CD4-positive, alpha-beta T cell treated with Interferon gamma for 1 hour (primary cell): ENCODE results near the gene ZNF358.

Experiments
- DNase-seq: peaks from one replicate; pipeline ENCODE4 v3.0.0-alpha.2; 2020

ZNF358 gene

DNA sequence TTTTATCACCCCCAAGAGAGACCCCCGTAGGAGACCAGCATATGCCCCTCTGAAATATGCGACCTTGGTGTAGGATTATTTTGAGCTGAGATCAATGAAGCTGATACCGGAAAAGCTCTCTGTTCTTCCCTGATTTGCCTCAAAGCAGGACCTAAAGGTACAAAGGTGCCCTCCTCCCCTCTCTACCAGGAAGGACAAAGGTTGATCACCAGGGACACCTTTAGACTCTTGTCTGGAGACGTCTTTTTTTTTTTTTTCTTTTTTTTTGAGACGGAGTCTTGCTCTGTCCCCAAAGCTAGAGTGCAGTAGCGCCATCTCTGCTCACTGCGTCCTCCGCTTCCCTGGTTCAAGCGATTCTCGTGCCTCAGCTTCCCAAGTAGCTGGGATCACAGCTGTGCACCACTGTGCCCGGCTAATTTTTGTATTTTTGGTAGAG lies 26.3 kb upstream of the ZNF358 start:
- no peak for DNase-seq

DNA sequence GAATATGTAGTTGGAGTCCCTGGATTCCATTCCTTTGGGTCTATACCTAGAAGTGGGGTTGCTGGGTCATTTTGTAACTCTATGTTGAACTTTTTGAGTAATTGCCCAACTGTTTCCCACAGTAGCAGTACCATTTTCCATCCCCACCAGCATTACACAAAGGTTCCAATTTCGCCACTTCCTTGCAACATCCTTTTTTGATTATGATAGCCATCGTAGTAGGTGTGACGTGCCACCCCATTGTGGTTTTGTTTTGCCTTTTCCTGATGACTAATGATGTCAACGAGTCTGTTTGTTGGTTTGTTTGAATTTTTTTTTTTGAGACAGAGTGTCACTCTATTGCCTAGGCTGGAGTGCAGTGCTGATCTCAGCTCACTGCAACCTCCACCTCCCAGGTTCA lies 23.8 kb upstream of the ZNF358 start:
- DNase-seq, result peak; percentile 70

DNA sequence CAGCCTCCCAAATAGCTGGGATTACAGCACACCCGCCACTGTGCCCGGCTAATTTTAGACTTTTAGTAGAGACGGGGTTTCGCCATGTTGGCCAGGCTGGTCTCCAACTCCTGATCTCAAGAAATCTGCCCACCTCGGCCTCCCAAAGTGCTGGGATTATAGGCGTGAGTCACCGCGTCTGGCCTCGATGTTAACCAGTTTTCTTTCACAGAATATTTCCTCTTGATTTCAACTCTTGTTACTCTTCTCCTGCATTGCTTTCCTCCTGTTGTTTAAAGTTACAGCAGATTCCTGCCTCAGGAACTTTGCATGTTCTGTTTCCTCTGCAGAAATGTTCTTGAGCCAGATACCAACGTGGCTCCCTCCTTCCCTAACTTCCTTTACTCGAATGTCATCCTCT lies 23.3 kb upstream of the ZNF358 start:
- no peak for DNase-seq

DNA sequence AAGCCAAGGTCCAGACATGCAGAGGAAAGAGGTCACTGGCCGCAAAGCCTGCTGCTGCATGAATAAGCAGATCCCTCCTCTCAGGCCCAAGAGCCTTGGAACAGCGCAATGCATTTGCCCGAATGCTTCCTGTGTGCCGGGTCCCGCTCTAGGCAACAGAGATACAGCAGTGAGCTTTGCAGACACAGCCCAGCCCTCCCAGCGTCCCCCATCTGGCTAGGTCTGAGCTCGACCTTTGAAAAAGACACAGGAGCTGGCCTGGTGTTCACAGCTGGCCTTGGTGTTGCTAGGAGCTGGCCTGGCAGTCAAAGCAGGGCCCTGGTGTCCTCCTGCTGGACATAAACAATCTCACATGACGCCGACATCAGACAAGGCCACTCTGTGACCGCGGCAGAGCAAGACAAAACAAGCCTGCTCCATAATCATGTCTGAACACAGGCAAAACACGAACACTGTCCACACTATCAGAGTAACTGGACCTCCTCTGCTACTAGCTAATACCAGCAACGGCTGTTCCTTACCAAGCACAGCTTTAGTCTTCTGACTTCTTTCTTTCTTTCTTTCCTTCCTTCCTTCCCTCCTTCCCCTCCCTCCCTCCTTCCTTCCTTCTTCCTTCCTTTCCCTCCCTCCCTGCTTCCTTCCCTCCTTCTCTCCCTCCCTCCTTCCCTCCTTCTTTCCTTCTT lies 21.3 kb upstream of the ZNF358 start:
- DNase-seq, result no peak

DNA sequence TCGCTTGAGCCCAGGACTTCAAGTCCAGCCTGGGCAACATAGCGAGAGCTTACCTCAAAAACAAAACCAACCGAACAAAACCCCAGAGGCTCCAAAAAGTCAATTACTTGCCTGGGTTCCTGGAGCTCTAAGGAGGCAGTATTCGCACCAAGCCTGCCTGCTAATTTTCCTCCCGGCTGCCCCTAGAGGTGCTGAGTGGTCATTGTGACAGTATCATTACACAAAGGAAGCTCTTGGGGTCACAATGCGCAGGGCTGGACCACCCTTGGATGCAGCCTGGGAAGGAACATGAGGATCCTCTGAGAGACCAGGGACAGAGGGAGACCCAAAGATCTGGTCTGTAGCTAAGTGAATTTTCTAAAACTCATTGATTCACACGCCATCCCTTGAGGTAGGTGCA lies 18.6 kb upstream of the ZNF358 start:
- DNase-seq, result no peak

DNA sequence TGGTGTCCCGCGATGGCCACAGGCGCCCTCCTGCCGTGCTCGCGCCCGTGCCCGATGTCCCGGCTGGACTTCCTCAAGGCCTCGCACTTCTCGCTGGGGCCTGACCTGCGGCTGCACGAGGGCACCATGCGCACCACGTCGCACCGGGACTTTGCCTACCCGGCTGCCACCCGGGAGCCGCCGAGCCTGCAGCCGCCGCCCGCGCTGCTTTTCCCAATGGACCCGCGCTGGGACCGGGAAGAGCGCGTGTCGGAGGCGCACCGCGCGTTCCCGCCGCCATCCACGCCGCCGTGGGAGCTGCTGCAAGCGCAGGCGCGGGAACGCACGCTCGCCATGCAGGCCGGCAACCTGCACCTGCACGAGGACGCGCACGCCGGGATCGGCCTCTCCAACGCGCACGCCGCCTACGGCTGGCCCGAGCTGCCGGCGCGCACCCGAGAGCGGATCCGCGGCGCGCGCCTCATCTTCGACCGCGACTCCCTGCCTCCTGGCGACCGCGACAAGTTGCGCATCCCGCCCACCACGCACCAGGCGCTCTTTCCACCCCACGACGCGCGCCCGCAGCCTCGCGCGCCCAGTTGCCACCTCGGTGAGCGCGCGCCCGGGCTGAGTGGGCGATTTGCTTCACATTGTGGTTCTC lies 15.0 kb upstream of the ZNF358 start:
- DNase-seq, result peak; percentile 13

DNA sequence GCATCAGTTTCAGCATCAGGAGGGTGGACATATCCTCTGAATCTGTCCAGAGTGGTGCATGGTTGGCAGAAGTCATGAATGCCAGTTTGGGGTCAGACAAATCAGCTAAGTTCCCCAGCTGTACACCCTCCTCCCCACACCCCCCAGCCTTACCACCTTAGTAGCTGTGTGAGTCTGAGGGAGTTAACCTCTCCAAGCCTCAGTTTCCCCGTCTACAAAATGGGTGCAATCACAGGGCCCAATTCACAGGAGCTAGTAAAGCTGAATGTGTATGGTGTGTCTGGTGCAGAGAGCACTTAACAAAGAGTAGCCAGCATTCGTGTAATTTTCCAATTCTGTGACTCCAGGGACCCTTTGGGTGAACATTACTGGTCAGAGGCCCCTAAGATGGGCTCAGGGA lies 13.4 kb upstream of the ZNF358 start:
- no peak for DNase-seq

DNA sequence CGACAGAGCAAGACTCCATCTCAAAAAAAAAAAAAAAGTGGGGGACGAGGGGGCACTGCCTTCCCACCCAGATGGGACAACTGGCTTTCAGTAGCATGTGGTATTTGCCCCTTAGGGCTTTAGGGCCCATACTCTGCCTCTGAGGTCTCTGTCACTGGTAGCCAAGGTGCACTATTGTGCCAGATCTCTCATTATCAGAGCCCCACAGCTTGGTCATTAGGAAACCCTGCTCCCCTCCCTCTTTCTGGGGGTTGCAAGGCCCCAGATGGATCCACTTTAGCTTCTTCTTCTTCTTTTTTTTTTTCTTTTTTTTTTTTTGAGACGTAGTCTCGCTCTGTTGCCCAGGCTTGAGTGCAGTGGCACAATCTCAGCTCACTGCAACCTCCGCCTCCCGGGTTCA lies 11.2 kb upstream of the ZNF358 start:
- DNase-seq, result no peak

DNA sequence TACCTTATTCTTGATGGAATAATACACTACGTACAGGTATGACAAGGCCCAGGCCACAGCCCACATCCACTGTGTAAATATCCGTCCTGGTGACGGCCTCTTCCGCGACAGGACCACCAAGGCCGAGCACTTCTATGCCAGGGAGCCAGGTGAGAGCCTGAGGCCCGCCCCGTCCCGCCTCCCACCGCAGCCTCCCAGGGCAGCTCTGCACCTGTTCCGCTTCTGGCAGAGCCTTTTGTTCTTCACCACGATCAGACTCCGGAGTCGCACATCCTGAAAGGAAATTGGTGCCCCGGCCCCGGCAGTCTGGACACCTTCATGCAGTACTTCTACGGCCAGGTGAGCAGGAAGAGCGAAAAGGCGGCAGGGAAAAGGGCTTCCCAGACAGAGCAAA lies 10.6 kb upstream of the ZNF358 start:
- DNase-seq, result no peak

DNA sequence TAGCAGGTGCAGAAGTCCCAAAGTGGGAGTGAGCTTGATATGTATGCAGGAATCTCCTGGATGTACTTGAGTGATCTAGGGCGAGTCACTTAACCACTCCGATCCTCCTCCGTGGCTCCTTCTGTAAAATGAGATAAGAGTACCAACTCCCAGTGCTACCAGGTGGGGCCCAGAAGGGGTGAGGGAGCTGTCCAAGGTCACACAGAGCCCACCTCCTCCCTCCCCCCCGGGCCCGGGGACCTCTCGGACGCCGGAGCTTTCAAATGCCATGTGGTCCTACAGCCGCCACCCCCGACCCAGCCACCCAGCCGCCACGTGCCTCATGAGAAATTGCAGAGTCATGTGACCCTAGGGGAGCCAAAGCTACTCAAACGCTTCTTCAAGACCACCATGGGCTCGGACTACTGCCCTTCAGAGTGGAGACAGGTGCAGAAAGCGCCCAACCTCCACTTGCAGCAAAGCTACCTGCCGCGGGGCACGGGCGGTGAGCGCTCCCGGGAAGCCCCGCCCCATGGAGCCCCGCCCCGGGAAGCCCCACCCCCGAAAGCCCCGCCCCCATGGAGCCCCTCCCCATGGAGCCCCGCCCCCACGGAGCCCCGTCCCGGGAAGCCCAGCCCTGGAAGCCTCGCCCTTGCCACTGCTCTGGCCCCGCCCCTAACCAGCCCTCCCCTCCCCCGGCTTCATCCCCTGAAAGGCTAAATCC lies 10.1 kb upstream of the ZNF358 start:
- peak; percentile 23 for DNase-seq

DNA sequence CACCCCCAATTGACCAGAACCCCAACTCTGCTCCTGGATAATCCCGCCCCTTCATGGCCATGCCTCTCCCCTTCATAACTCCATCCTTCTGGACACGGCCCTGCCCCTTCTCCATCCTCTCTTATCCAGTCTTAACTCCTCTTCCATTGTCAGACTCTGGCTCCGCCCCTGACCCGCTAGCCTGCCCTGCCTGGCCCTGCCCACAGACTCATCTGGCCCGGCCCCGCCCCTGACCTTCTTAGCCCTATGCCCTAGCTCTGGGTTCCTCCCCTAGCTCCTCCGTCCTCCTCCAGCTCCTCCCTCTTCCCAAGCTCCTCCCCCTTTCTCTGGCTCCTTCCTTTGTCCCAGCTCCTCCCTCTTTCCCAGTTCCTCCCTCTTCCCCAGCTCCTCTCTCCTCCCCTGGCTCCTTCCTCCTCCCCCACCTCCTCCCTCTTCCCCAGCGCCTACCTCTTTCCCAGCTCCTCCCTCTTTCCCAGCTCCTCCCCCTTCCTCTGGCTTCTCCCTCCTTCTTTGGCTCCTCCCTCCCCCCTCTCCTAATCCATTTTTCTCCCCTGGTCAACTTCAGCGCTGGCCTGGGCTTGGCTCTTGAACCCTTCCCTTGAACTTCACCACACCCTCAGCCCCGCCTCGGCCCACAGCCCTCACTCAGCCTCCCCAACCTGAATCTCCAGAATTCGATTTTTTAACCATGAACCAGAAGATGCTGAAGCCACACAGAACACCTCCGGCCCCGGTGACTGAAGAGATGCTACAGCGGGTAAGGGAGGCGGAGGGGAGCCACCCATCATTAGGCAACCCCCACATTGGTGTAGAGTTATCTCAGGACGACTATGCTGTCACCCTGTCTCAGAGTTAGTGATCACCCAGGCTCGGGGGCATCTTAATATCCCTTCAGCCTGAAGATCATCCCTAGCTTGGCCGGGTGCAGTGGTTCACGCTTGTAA lies 9.2 kb upstream of the ZNF358 start:
- DNase-seq, result peak; percentile 70

DNA sequence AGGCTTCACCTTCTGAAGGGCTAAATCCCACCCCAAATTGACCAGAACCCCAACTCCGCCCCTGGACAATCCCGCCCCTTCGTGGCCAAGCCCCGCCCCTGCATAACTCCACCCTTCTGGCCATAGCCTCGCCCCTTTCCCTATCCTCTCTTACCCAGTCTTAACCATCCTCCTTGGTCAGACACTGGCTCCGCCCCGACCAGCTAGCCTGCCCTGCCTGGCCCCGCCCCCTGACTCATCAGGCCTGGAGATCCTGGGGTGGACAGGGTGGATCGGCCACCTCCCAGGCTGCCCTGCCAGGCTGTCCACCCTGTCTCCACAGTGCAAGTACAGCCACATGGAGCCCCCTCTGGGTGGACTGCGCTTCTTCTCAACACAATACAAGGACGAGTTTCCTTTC lies 8.0 kb upstream of the ZNF358 start:
- peak; percentile 73 for DNase-seq

DNA sequence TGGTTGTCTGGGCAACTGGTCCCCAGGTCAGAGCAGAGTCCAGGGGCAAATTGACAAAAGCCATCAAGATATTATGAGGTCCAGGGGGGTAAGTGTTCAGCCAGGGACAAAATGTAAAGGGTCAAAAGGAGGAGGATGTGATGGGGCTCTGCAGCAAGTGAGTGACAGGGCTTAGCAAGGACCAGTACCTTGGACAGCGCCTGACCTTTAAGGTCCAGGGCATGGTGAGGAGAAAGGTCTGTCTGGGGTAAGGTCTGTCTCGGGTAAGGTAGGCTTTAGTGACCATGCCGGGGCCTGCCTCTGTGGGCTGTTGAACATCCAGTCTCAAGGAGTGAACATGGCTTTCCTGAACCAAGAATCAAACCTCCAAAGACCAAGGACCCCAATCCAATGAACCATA lies 6.3 kb upstream of the ZNF358 start:
- DNase-seq, result no peak

DNA sequence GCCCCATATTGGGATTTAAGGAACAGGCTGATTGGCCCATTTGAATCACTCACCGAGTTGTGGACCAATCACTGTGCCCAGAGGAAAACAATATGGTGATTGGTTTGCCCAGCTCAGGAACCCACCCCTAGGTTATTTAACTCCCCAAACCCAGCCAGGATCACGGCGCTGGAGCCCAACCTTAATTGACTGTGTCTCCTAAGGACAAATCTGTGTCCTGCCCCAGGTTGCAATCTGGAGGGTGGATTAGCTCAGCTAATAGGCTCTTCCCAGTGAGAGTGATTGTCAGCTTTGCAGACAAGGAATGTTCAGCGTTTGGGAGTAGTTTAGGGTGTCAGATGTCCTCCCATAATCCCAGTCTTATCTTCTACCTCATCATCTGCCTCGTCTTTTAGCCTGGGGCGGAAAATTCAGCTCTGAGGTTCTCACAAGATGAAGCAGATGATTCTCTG lies 3.5 kb upstream of the ZNF358 start:
- no peak for DNase-seq

DNA sequence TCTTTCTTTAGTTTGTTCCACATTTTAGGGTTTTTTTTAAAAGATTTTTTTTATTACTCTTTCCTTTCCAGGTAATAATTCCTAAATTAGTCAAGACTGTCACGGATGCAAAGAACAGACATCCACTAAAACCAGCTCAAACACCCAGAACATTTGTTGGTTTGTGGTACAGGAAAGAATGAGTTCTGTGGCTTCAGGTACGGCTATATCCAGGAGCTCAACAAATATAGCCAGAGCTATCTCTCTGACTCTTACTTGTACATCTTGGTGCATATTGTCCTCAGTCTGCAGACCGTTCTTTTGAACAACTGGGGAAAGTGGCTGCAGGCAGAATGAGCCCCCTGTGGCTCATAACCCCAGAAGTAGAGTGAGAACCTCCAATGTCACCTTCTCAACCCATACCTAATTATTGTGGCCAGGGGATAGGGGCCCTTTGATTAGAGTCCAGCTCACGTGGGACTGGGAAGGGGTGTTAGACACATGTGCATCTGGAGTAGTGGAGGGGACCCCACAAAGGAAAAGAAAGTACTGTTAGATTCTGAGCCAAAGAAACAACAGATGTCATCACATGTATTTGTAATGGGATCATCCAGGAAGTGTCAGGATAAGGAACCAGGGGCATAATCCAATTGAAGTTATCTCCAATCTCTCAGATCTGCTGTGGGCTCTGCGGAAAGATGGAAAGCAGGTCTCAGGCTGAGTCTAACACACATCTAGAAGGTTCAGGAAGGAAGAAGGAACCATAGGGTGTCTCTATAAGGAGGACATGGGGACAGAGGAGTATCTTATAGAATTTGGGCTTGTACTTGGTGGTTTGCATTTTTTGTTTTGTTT lies 1.9 kb upstream of the ZNF358 start:
- DNase-seq, result no peak

DNA sequence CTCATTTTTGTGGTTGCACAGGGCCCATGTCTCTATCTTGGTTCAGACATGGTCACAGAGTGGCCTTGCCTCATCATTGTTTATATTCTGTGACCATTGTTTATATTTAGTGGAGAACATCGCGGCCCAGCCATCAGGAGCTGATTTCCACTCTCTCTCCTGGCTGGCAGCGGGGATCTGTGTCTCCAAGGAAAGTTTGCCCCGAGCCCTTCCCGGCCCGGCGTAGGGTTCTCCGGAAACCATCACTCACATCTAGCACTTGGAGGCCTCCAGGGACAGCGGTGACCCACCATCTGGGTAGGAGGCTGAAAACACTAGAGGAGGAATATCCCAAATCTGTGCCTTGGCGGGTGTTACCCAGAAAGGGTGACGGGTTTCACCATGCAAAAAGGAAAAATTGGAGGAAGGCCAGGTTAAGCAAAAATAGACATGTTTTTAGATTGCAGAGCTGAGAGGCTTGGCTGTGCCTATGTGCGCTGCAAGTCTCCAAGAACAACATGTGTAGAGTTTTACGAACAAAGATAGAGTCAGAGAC lies 726 bp upstream of the ZNF358 start:
- DNase-seq, result no peak

DNA sequence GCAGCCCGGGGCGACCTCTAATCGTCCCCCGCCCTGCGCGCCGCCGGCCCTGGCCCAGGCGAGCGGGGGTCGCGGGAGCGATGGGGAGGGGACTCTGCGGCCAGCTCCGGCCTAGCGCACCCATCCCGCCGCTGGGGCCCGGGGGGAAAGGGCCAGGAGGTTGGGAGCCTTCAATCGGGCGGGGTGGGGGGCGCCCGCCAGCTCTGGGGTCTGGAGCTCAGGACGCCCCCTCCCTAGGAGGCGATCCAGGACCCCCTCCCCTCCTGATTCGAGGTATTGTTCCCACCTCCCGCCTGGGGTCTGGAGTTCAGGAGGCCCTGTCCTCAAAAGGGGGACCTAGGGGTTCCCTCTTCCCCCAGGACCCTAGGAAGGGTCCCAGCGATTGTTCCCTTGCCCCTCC lies 430 bp downstream of the ZNF358 start:
- no peak for DNase-seq

DNA sequence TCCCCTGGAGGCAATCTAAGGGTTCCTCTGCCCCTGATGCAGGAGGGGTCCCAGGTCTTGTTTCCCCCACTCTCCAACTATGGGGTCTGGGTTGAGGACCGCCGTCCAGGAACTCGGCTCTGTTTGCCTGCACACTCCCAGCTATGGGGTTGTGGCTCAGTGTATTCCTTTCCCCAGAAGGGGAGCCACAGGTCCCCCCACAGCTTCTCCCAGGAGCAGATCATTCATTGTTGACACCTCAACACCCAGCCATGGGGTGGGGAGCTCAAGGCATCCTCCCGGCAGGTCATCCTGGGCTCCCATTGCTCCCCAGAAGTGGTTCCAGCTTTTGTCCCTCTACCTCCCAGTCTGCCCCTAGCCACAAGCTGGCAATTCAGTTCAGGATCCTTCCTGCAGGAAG lies 975 bp downstream of the ZNF358 start:
- DNase-seq, result no peak

DNA sequence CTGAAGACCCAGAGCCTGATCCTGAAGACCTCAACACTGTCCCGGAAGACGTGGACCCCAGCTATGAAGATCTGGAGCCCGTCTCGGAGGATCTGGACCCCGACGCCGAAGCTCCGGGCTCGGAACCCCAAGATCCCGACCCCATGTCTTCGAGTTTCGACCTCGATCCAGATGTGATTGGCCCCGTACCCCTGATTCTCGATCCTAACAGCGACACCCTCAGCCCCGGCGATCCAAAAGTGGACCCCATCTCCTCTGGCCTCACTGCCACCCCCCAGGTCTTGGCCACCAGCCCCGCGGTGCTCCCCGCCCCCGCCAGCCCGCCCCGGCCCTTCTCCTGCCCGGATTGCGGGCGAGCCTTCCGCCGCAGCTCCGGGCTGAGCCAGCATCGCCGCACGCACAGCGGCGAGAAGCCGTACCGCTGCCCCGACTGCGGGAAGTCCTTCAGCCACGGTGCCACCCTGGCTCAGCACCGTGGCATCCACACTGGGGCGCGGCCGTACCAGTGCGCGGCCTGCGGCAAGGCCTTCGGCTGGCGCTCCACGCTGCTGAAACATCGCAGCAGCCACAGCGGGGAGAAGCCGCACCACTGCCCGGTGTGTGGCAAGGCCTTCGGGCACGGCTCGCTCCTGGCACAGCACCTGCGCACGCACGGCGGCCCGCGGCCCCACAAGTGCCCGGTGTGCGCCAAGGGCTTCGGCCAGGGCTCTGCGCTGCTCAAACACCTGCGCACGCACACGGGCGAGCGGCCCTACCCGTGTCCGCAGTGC lies 3.6 kb downstream of the ZNF358 start:
- DNase-seq, result no peak

DNA sequence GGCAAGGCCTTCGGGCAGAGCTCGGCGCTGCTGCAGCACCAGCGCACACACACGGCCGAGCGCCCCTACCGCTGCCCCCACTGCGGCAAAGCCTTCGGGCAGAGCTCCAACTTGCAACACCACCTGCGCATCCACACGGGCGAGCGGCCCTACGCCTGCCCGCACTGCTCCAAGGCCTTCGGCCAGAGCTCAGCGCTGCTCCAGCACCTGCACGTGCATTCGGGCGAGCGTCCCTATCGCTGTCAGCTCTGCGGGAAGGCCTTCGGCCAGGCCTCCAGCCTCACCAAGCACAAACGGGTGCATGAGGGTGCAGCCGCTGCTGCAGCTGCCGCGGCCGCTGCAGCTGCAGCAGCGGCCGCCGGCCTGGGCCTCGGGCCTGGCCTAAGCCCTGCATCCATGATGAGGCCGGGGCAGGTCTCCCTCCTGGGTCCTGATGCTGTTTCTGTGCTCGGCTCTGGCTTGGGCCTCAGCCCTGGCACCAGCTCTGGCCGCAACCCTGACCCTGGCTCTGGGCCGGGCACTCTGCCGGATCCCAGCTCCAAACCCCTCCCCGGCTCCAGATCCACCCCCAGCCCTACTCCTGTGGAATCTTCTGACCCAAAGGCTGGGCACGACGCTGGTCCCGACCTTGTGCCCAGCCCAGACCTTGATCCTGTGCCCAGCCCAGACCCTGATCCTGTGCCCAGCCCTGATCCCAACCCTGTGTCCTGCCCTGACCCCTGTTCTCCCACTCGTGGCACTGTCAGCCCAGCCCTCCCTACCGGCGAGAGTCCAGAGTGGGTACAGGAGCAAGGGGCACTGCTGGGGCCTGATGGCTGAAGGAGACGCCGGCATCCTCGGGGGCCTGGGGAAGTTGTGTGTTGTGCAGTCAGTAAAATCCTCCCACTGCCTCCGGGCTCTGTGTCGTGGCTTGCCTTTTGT lies 4.5 kb downstream of the ZNF358 start:
- DNase-seq, result no peak
